Left lung (tissue), 10 donors: ENCODE data around the gene B3GNT2. TPM values are rescaled to one million over a fixed set of nuclear protein-coding genes. Genes with fewer than 3 reads are reported as not detected.

Experiments used
- ATAC-seq: fragments of 200-7000 bp; cut with Tn5 transposase; one replicate; pipeline ENCODE4 v1.9.1; 2020; ENCODE audit warnings: moderate library complexity
- DNase-seq, 4 donors: peaks; one replicate each; pipeline ENCODE4 v3.0.0-alpha.2; 2013 to 2020
- H3K27ac ChIP-seq, 2 donors: fragments of 200-600 bp; sonication (generic) in 1 of 2; one replicate each; pipeline versions ENCODE4 v1.5.0 to v1.8.0; 2020 to 2021
- H3K27me3 ChIP-seq, 2 donors: fragments of 200-600 bp; sonication (generic) in 1 of 2; one replicate each; pipeline versions ENCODE4 v1.5.0 to v1.8.0; 2020 to 2021
- H3K36me3 ChIP-seq, 2 donors: fragments of 200-600 bp; sonication (generic) in 1 of 2; one replicate each; pipeline versions ENCODE4 v1.5.0 to v1.8.0; 2020 to 2021
- H3K4me1 ChIP-seq, 2 donors: fragments of 200-600 bp; one replicate each; pipeline ENCODE4 v1.8.0; 2021
- H3K4me3 ChIP-seq, 2 donors: fragments of 200-600 bp; sonication (generic) in 1 of 2; one replicate each; pipeline versions ENCODE4 v1.5.0 to v1.8.0; 2020 to 2021; ENCODE audit warnings: mild to moderate bottlenecking in 1 of 2
- H3K9me3 ChIP-seq, 2 donors: fragments of 200-600 bp; sonication (generic) in 1 of 2; one replicate each; pipeline versions ENCODE4 v1.5.0 to v1.8.0; 2020 to 2021
- CTCF ChIP-seq, 2 donors: fragments of 200-600 bp; sonication (generic) in 1 of 2; IDR thresholded peaks; one replicate each; pipeline versions ENCODE4 v1.5.0 to v1.8.0; 2021; ENCODE audit warnings: antibody characterized with exemption in 2 of 2
- intact Hi-C, 2 donors: fragments of 100-400 bp; cut with DNase I; formaldehyde crosslinking; loops; one replicate each; pipeline versions ENCODE4 v1.11.2 to v1.14.2; 2022
- polyA plus RNA-seq, 6 donors: library from polyadenylated mRNA; unstranded; fragments of 120-200 nt; gene quantifications; one replicate each; pipeline ENCODE4 v1.2.1, GENCODE V29; 2013; ENCODE audit not compliant: insufficient read length in 6 of 6
- total RNA-seq, 2 donors: library from RNA; stranded (reverse); fragmentation: NEBNext Ultra II Directional; extraction: Animal tissue kit (Norgen Biotek cat#: 25700); gene quantifications; one replicate each; pipeline ENCODE4 v1.2.1, GENCODE V29; 2021
- donor health status: DM: no; HTN: yes; CAD: no.
- donor health status: DM: no; HTN: no; CAD: no.

The B3GNT2 gene
- total and polyA plus RNA-seq, 8 donors = 22.9 to 33.0 (median 30.4) TPM

- Histone ChIP-seq H3K9me3 (no peaks in the 10 kb centered on the region), H3K27ac (no peak overlapping the region), H3K36me3 (no peaks in the 10 kb centered on the region), H3K4me3 (no peak overlapping the region), H3K27me3 (no peaks in the 10 kb centered on the region), H3K4me1 (no peaks in the 10 kb centered on the region)
- no peak for ATAC-seq
- no peak for DNase-seq
- intact Hi-C loops = no loop called here
- no peak for TF ChIP-seq CTCF (IDR thresholded peaks at IDR 0.05)
These were observed 44.6 kb downstream of the B3GNT2 start for GRCh38 chr2:62240546-62240945.

GRCh38 chr2:62243983-62244382, 48.1 kb downstream of the B3GNT2 start:
- ATAC-seq = no peak
- H3K36me3 ChIP-seq = no peaks in the 10 kb centered on the region
- intact Hi-C loops = no loop called here
- DNase-seq = no peak
- H3K9me3 ChIP-seq = no peaks in the 10 kb centered on the region
- TF ChIP-seq CTCF (IDR thresholded peaks at IDR 0.05) = no peak
- no peak overlapping the region for H3K4me3 ChIP-seq
- no peak overlapping the region for H3K27ac ChIP-seq
- H3K27me3 ChIP-seq = no peaks in the 10 kb centered on the region
- H3K4me1 ChIP-seq = no peaks in the 10 kb centered on the region

GRCh38 chr2:62248226-62248625, 52.3 kb downstream of the B3GNT2 start:
- H3K27ac ChIP-seq = no peak overlapping the region
- intact Hi-C loops = no loop called here
- no peaks in the 10 kb centered on the region for H3K27me3 ChIP-seq
- ATAC-seq (no peak), DNase-seq (no peak)
- no peak for TF ChIP-seq CTCF (IDR thresholded peaks at IDR 0.05)
- no peaks in the 10 kb centered on the region for H3K9me3 ChIP-seq
- no peaks in the 10 kb centered on the region for H3K36me3 ChIP-seq
- no peak overlapping the region for H3K4me3 ChIP-seq
- no peaks in the 10 kb centered on the region for H3K4me1 ChIP-seq

- no peaks in the 10 kb centered on the region for H3K9me3 ChIP-seq
- no peak overlapping the region for H3K27ac ChIP-seq
- H3K36me3 ChIP-seq = no peaks in the 10 kb centered on the region
- intact Hi-C loops = no loop called here
- no peak for TF ChIP-seq CTCF (IDR thresholded peaks at IDR 0.05)
- no peaks in the 10 kb centered on the region for H3K27me3 ChIP-seq
- H3K4me1 ChIP-seq = no peaks in the 10 kb centered on the region
- no peak overlapping the region for H3K4me3 ChIP-seq
- no peak for ATAC-seq
- DNase-seq = no peak
These were observed 54.3 kb downstream of the B3GNT2 start for GRCh38 chr2:62250239-62250638.

- Histone ChIP-seq H3K27me3 (no peaks in the 10 kb centered on the region), H3K4me3 (no peak overlapping the region), H3K4me1 (no peaks in the 10 kb centered on the region), H3K36me3 (no peaks in the 10 kb centered on the region), H3K27ac (no peak overlapping the region), H3K9me3 (no peaks in the 10 kb centered on the region)
- no peak for ATAC-seq
- no peak for DNase-seq
- intact Hi-C loops = no loop called here
- TF ChIP-seq CTCF (IDR thresholded peaks at IDR 0.05) = no peak
These were observed 58.7 kb downstream of the B3GNT2 start for GRCh38 chr2:62254424-62255266.
